ENCODE measurements around the gene PTK6.
"Not testable (repeated sequence)": the region's sequence is repeated elsewhere in the genome, so short reads cannot be mapped to it uniquely, and the experiment has no call there.

The PTK6 gene

DNA sequence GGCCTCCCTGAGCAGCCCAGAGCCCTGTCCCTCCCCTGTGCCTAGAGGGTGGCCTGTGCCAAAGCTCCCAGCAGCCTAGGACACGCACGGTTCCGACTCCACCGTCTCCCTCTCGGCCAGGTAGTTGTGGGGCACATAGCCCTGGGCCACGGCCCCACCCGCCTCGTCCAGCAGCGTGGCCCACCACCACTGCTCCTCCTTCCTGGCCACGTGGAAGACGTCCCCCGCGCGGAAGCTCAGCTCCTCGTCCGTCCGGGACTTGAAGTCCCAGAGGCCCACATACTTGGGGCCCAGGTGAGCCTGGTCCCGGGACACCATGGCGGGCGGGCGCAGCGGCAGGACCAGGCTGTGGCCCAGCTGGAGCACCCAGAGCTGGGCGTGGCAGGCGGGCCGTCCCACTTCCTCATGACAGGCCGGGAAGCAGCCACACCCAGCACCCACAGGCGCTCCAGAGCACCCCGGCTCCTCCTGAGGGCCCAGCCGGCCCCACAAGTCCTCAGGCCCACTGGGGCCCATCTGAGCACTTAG lies at the start of gene PTK6:
TSS of gene PTK6 (minus strand) at position 380 of the 528 bp plus-strand sequence. CDS start at position 318, 62 bp downstream.
- no peak within 1 kb of the TSS for H3K4me3 ChIP-seq (ENCODE audit: low read depth, low read length)

GRCh38 chr20:63586797-63587196 lies 49.6 kb upstream of the PTK6 start:
- H3K4me3 ChIP-seq (ENCODE audit: low read depth, low read length) = no peak overlapping the region

DNA sequence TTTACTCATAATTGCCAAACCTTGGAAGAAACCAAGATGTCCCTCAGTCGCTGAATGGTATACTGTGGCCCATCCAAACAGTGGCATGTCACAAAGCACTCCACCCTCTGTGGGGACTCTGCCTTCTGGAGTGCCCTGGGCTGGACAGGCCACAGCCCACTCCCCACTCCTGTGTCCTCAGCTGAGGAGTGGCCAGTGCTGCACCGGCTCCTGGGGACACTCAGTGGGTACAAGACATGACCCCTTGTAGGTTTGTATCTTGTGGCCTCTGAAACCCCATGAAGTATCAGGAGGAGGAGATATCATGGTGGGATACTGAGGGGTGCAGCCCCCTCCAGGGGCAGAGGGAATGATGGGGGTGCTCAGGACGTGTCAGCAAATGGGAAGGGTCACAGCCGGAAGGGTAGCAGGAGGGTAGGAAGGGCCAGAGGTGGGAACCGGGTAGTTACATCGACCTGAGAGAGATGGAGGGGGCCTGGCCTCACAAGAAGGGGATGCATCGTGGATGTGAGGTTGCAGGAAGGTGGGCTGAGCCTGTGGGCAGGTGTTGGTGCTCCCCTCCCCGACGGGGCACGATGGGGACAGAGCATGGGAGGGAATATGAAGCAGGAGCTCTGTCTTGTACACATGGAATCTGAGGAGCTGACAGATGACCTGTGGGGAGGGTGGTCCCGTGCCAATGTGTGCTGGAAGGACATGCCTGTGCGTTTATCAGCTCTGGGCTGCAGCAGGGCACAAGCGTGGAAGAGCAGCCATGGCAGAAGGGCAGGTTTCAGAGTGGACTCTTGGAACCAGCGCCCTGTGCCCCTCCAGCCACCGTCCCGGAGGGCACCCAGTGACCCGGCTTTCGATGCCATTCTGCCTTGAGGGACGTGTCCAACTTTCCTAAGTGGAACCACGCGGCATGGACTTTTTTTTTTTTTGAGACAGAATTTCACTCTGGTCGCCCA lies 48.7 kb upstream of the PTK6 start:
- H3K4me3 ChIP-seq (ENCODE audit: low read depth, low read length) = no peak overlapping the region

DNA sequence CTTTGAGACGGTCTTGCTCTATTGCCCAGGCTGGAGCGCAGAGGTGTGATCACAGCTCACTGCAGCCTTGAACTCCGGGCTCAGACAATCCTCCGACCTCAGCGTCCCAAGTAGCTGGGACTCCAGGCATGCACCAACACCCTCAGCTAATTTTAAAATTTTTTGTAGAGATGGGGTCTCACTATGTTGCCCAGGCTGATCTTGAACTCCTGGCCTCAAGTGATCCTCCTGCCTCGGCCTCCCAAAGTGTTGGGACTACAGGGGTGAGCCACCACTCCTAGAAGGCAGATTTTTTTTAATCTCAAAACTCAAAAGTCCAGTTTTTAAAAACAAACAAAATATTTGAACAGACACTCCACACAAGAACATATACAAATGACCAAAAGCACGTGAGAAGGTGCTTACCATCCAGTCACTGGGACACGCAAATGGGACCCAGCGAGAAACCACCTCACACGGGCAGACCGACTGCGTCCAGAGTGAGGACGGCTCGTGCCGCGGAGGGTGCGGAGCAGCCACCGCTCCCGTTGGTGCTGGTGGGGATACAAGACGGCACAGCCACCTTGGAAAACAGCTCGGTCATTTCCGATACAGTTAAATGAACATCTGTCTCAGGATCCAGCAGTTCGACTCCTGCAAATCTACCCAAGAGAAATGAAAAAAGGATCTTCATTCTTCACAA lies 45.3 kb upstream of the PTK6 start:
- H3K4me3 ChIP-seq (ENCODE audit: low read depth, low read length) = no peak overlapping the region

- no peak overlapping the region for H3K4me3 ChIP-seq (ENCODE audit: low read depth, low read length)
Observed at GRCh38 chr20:63580796-63581461, 43.8 kb upstream of the PTK6 start.

GRCh38 chr20:63579017-63579694 lies 42.0 kb upstream of the PTK6 start:
- H3K4me3 ChIP-seq (ENCODE audit: low read depth, low read length) = no peak overlapping the region

GRCh38 chr20:63578224-63579016 lies 41.2 kb upstream of the PTK6 start:
- no peak overlapping the region for H3K4me3 ChIP-seq (ENCODE audit: low read depth, low read length)

DNA sequence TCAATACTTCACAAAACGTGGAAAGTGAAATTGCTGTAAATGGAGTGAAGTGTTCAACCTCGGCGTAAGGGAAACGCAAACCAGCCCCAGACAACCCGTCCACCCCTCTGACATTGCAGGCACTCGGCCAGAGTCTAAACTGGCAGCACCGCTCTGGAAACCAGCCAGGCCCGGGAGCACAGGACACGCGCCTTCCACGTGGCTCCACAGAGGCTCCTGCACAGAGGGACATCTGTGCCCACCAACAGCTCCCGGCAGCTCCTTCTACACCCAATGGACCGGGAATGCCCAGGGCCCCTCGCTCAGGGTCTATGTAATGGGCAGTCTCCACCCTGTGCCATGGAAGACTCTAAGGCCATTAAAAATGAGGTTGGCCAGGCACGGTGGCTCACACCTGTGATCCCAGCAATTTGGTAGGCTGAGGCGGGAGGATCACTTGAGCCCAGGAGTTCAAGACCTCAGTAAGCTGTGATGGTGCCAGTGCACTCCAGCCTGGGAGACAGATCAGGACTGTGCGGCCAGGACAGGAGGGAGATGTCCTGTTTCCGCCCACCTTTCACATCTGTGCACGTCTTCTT lies 40.2 kb upstream of the PTK6 start:
- H3K4me3 ChIP-seq (ENCODE audit: low read depth, low read length) = no peak overlapping the region

DNA sequence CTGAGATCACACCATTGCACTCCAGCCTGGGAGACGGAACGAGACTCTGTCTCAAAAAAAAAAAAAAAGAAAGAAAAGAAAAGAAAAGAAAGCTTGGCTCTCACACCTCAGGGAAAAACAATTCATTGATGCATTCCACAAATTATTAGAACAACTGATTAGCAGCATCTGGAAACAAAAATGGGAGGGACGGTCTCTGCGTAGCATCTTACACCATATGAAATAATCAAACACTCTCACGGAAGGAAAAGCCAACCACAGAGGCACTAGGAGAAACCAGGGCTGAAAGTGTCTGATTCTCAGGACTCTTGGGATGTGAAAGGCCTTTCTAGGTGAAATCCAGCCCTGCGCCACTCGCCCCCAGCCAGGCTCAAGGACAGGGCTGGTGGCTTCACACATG lies 39.1 kb upstream of the PTK6 start:
- no peak overlapping the region for H3K4me3 ChIP-seq (ENCODE audit: low read depth, low read length)

- no peak overlapping the region for H3K4me3 ChIP-seq (ENCODE audit: low read depth, low read length)
Observed at GRCh38 chr20:63574829-63575743, 37.9 kb upstream of the PTK6 start.

DNA sequence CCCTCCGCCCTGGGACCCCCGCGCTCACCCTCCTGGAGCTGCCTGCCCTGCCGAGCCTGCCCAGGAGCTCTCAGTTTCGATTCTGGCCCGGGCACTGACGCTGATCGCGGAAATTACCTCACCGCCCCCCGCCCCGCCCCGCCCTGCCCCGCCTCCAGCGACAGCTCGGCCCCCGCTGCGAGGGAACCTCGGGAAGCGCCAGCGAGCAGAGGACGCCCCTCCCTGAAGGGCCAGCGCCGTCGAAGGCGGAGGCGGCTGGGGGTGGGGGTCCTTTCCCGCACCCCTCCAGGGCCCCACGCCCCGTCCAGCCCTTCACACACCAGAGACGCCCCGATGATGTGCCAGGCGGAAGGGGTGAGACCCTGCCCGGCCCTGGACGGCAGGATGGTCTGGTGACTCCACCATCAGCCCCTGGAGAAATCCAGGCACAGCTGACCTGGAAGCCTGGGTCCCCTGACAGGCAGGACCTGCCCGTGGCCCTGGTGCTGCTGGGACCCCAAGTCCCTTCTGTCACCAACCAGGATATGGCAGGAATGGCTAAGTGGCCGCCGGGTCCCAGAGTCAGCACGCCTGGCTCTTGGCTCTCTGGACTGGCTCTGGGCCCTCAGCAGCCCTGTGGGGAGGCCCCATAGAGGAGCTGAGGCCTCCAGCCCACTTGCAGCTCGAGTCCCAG lies 37.1 kb upstream of the PTK6 start, which contains the start of gene HELZ2:
TSS of gene HELZ2 (minus strand) at position 84 of the 673 bp plus-strand sequence. CDS start 1,854 bp downstream, outside the sequence.
- peak within 1 kb of the TSS; percentile 54 for H3K4me3 ChIP-seq (ENCODE audit: low read depth, low read length)

DNA sequence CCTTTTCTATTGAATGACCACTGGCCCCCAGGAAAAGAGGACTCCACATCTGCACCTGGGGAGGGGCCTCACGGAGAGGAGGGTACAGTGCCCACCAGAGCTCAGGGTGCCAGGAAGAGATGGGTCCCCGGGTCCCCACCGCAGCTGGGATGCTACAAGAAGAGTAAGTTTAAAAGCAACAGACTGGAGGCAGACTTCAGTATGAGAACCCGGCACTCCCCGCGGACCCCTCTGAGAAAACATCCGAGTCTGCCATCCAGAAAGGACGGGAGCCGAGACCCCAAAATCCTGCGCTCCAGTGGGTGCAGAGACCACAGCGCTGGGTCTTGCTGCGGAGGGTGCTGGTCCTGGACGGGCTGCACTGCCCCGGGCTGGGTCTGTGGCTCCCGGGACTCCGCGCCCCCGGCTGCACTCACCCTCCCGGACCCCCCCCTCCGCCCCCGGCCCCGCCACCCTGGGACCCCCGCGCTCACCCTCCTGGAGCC lies 36.5 kb upstream of the PTK6 start:
- H3K4me3 ChIP-seq (ENCODE audit: low read depth, low read length) = peak overlapping the region; percentile 54

DNA sequence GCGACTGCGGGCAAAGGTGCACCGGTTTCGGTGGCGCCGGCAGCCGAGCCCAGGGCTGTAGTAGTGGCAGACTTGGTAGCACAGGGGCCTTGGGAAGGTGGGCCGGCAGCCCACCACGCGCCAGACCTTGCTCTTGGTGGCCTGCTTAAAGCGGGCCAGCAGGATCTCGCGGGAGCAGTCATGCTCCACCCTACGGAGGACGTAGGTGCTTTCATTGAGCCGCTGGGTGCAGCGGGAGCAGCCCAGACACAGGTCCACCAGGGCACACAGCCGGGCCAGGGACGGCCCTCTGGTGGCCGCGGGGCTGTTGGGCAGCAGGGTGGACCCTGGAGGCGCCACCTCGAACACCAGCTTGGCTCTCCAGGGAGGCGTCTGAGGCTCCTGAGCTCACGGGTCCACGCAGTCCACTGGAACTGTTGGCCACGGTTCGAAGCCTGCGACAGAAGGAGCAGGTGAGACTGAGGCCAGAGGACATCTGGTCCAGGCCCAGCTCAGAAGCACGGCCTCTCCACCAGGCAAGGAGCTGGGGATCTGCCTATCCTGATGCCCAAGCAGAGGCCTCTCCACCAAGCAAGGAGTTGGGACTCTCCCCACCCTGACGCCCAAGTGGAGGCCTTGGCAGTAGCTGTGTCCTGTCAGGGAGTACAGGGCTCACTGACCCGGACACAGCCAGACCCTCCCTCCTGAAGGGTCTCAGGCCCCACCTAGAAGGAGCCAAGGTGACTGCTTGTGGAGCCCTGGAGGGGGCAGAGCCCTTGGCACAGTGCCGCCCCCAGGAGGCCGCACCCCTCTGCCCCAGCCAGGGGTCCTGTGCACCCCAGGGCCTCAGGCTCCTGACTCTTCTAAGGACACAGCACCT lies 35.8 kb upstream of the PTK6 start:
- H3K4me3 ChIP-seq (ENCODE audit: low read depth, low read length) = peak overlapping the region; percentile 54

- no peak overlapping the region for H3K4me3 ChIP-seq (ENCODE audit: low read depth, low read length)
Observed at GRCh38 chr20:63572071-63572787, 35.1 kb upstream of the PTK6 start.

DNA sequence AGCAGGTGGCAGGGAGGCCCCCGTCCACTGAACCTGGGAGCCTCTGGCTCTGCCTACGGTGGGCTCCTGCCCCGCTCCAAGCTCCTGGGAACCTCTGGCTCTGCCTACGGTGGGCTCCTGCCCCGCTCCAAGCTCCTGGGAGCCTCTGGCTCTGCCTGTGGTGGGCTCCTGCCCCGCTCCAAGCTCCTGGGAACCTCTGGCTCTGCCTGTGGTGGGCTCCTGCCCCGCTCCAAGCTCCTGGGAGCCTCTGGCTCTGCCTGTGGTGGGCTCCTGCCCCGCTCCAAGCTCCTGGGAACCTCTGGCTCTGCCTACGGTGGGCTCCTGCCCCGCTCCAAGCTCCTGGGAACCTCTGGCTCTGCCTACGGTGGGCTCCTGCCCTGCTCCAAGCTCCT lies 33.9 kb upstream of the PTK6 start:
- not testable (repeated sequence) for H3K4me3 ChIP-seq (ENCODE audit: low read depth, low read length)

Data from iPS-11a (cell line).